NCI-H82 (cell line): ENCODE results near the gene PSIP1.
"Not testable (repeated sequence)": the region's sequence is repeated elsewhere in the genome, so short reads cannot be mapped to it uniquely, and the experiment has no call there.

ENCODE experiments used
- DNase-seq: peaks from one replicate; lab custom pipeline; 2025; lab: John Stamatoyannopoulos, UW

Gene PSIP1

GRCh38 chr9:15433191-15433590 lies 77.6 kb downstream of the PSIP1 start:
- DNase-seq, result no peak

GRCh38 chr9:15430920-15431844 lies 79.6 kb downstream of the PSIP1 start:
- DNase-seq, result no peak

- not testable (repeated sequence) for DNase-seq
These were observed 83.1 kb downstream of the PSIP1 start for GRCh38 chr9:15427702-15428101.

DNA sequence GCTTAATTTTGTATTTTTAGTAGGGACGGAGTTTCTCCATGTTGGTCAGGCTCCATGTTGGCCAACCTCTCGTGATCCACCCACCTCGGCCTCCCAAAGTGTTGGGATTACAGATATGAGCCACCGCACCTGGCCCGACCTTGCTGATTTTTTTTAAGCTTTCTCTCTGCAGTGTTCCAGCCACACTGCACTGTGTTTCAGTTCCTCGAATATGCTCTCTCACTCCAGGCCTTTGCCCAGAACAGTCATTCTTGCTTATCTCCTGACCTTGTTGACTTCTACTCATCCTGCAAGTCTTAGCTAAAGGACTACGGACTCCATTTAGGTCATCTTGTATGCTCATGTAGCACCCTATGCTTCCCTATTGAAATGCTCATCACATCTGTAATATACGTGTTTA lies 84.8 kb downstream of the PSIP1 start:
- DNase-seq, result no peak

GRCh38 chr9:15423231-15423985 lies 87.4 kb downstream of the PSIP1 start:
- DNase-seq, result peak; percentile 41

DNA sequence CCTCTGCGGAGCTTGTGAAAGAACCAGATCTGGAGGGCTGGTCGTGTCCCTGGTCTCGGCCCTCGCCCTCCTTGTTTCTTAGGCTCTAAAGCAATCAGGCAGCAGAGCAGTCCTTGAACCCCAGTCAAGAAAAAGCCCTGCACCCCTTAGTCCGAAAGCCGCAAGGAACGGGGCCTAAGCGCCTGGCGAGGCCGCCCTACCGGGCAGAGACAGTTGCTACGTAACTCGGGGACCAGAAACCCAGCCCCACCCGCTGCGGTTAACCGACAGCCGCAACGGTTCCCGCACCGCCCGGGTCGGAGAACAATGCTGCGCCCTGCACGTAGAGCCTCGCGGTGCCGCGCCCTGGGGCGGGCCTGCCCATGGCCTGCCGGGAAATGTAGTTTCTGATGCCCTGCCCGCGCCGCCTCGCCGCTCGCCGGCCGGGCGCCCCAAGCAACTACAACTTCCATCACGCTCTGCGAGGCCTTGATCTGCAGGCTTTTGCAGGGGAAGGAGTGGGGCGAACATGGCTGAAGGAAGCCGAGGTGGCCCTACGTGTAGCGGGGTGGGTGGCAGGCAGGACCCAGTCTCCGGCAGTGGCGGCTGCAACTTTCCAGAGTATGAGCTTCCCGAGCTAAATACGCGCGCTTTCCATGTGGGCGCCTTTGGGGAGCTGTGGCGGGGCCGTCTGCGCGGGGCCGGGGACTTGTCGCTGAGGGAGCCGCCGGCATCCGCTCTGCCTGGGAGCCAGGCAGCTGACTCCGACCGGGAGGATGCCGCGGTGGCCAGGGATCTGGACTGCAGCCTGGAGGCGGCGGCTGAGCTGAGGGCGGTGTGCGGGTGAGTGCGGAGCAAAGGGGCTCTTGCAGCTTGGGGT lies 88.2 kb downstream of the PSIP1 start, which contains the start of gene SNAPC3:
Gene SNAPC3, plus strand, starts transcription at position 505 of the 859 bp plus-strand sequence. Its CDS starts 4 bp downstream, at position 509.
- DNase-seq, result peak; percentile 93

DNA sequence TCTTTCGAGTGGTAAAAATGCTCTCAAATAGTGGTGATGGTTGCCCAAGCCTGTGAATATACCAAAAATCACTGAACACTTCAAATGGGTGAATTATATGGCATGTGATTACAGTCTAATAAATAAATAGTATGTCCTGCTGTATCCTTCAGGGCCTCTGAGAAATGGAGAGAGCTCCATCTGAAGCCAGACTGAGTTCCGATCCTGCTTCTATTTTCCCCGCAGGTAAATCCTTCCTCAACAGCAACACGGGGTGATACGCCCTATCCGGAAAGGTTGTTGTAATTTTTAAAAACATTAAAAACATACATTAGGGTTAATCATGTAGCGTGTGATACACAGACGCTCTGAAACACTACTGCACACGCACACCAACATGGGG lies 88.8 kb downstream of the PSIP1 start:
- no peak for DNase-seq

DNA sequence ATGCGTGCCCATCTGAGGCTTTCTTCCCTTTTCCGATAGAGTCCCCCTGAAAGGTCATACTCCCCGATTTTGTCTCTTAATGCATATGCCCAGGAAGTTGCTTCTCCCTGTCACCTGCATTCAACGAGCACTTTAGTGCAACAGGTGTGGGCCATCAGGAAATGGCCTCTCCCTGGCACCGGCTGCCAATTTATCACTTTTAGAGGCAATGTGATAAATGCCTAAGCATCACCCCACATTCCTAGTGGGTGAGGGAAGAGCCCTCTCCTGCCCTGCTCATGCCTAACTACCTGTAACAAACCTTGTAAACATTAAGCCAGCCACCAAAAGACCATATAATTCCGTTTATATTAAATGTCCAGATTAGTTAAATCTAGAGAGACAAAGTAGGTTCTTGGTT lies 89.2 kb downstream of the PSIP1 start:
- DNase-seq, result no peak

DNA sequence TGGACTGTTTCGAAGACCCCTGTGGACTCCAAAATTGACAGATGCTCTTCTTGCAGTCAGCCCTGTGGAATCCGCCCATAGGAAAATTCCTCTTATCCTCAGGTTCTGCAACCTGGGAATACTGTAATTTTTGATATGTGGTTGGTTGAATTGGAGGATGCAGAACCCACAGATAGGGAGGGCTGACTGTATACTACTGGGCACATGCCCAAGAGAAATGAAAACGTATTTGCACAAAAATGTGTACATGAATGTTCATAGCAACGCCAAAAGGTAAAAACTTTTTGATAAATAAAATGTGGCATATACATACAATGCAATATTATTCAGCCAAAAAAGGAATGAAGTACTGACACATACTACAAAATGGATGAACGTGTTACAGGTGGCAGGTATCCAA lies 90.0 kb downstream of the PSIP1 start:
- no peak for DNase-seq

DNA sequence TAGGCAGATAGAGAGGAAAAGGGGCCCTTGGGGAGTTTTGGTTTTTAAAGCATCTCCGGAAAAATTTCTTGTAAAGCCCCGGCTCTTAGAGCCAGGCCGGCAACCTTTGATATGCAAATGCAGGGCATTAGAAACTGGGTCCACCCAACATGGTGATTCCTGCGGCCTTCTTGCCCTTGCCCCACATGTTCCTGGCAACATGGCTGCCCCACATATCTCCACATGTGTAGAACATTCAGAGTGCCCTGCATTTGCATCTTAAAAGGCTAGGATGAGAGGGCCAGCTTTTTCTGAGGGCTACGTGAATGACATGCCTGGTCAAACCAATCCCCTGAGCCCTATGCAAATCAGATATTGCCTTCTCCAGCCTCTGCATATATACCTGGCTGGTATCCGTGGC lies 93.1 kb downstream of the PSIP1 start:
- DNase-seq, result no peak

- DNase-seq, result peak; percentile 5
These were observed 93.9 kb downstream of the PSIP1 start for GRCh38 chr9:15416880-15417279.
